SK-N-SH (cell line): ENCODE results near the gene HBP1. TPM values are rescaled to one million over a fixed set of nuclear protein-coding genes. Genes with fewer than 3 reads are reported as not detected.

Source experiments
- CTCF ChIA-PET: fragments of 300-600, 350-600 bp; formaldehyde crosslinking; extraction: SDS; loops from one replicate; lab custom pipeline; 2021; lab: Yijun Ruan, JAX
- POLR2A ChIA-PET: fragments of 350-600 bp; sonication (Branson Sonifier 250); formaldehyde crosslinking; extraction: SDS; loops from one replicate; lab custom pipeline; 2020; ENCODE audit warnings: antibody characterized with exemption, inconsistent platforms; lab: Yijun Ruan, JAX
- DNase-seq: peaks from one replicate; pipeline ENCODE4 v3.0.0; 2012
- H2AFZ ChIP-seq: fragments of 200-600 bp; sonication (generic); 2 replicates; pipeline ENCODE4 v1.8.1; 2016; ENCODE audit warnings: antibody characterized with exemption, mild to moderate bottlenecking, low read depth
- H3F3A ChIP-seq: fragments of 200-600 bp; sonication (generic); replicated peaks from 2 replicates; pipeline ENCODE3; 2016; ENCODE audit warnings: antibody characterized with exemption, mild to moderate bottlenecking; ENCODE audit not compliant: insufficient read depth
- H3K27ac ChIP-seq, 2 experiments: fragments of 200-500 bp in 1 of 2; fragments of 200-600 bp in 1 of 2; sonication (Bioruptor generic) in 1 of 2; sonication (generic), shearing (Covaris generic) in 1 of 2; 2 replicates each; pipeline versions ENCODE4 v1.5.1 to v1.6.1; 2014 to 2016; ENCODE audit warnings: low read depth in 2 of 2, inconsistent platforms in 1 of 2, low read length in 1 of 2, mild to moderate bottlenecking in 1 of 2, mixed read lengths in 1 of 2
- H3K27me3 ChIP-seq: fragments of 200-600 bp; sonication (generic), shearing (Covaris generic); 2 replicates; pipeline ENCODE4 v1.6.1; 2016; ENCODE audit warnings: mixed run types; ENCODE audit not compliant: insufficient read depth
- H3K36me3 ChIP-seq, 2 experiments: fragments of 200-500 bp in 1 of 2; fragments of 200-600 bp in 1 of 2; sonication (Bioruptor generic) in 1 of 2; sonication (generic) in 1 of 2; replicated peaks in 1 of 2; 2 replicates each; pipeline versions ENCODE3 to v1.5.1; 2014 to 2016; ENCODE audit warnings: low read length in 1 of 2, mild to moderate bottlenecking in 1 of 2; ENCODE audit not compliant: insufficient read depth in 2 of 2, control insufficient read depth in 1 of 2
- H3K4me1 ChIP-seq, 2 experiments: fragments of 200-500 bp in 1 of 2; fragments of 200-600 bp in 1 of 2; sonication (Bioruptor generic) in 1 of 2; sonication (generic), shearing (Covaris generic) in 1 of 2; 2 replicates each; pipeline versions ENCODE4 v1.5.1 to v1.6.1; 2014 to 2016; ENCODE audit warnings: low read depth in 1 of 2, low read length in 1 of 2, mixed run types in 1 of 2; ENCODE audit not compliant: insufficient read depth in 2 of 2, control insufficient read depth in 1 of 2
- H3K4me2 ChIP-seq: fragments of 200-600 bp; sonication (generic), shearing (Covaris generic); 2 replicates; pipeline ENCODE4 v1.6.1; 2017; ENCODE audit warnings: mixed run types
- H3K4me3 ChIP-seq, 2 experiments: fragments of 200-500 bp in 1 of 2; fragments of 200-600 bp in 1 of 2; sonication (Bioruptor generic) in 1 of 2; sonication (generic), shearing (Covaris generic) in 1 of 2; 2 replicates each; pipeline versions ENCODE4 v1.5.1 to v1.8.1; 2014 to 2016; ENCODE audit warnings: low read depth in 2 of 2, inconsistent platforms in 1 of 2, low read length in 1 of 2, mild to moderate bottlenecking in 1 of 2, mixed read lengths in 1 of 2, moderate library complexity in 1 of 2
- H3K79me2 ChIP-seq: fragments of 200-600 bp; sonication (generic); 2 replicates; pipeline ENCODE4 v1.8.1; 2017; ENCODE audit warnings: mild to moderate bottlenecking; ENCODE audit not compliant: insufficient read depth
- H3K9ac ChIP-seq: fragments of 200-600 bp; sonication (generic); 2 replicates; pipeline ENCODE4 v1.6.1; 2017; ENCODE audit warnings: mixed run types
- H3K9me2 ChIP-seq: fragments of 200-600 bp; sonication (generic); 2 replicates; pipeline ENCODE4 v1.6.1; 2017; ENCODE audit warnings: mixed run types
- H3K9me3 ChIP-seq: fragments of 200-600 bp; sonication (generic); 2 replicates; pipeline ENCODE4 v1.6.1; 2017; ENCODE audit warnings: mixed run types, mild to moderate bottlenecking, moderate library complexity
- H4K20me1 ChIP-seq: fragments of 200-600 bp; sonication (generic); 2 replicates; pipeline ENCODE4 v1.6.1; 2017; ENCODE audit warnings: mild to moderate bottlenecking, mixed run types; ENCODE audit not compliant: insufficient read depth
- ELF1 ChIP-seq: IDR thresholded peaks from 2 replicates; pipeline ENCODE4 v1.4.0; 2012
- EP300 ChIP-seq, 2 experiments: IDR thresholded peaks; 2 replicates each; pipeline versions ENCODE4 v1.4.0 to v1.6.1; 2012; ENCODE audit warnings: borderline replicate concordance in 1 of 2, low read depth in 1 of 2, low read length in 1 of 2
- EZH2phosphoT487 ChIP-seq: fragments of 200-600 bp; sonication (generic); IDR thresholded peaks from 2 replicates; pipeline ENCODE4 v1.6.1; 2017; ENCODE audit warnings: low read depth, mixed run types, mild to moderate bottlenecking, antibody characterized with exemption, moderate library complexity, borderline replicate concordance
- FOXM1 ChIP-seq: IDR thresholded peaks from 2 replicates; pipeline ENCODE4 v1.4.0; 2012; ENCODE audit warnings: low read depth, mild to moderate bottlenecking
- JUND ChIP-seq: IDR thresholded peaks from 2 replicates; pipeline ENCODE4 v1.4.0; 2012
- MAX ChIP-seq: IDR thresholded peaks from 2 replicates; pipeline ENCODE4 v1.4.0; 2012; ENCODE audit warnings: low read depth
- MXI1 ChIP-seq: IDR thresholded peaks from 2 replicates; pipeline ENCODE4 v1.6.1; 2012; ENCODE audit warnings: mild to moderate bottlenecking, low read depth, low read length, improper control_type of control experiment
- NFIC ChIP-seq: IDR thresholded peaks from 2 replicates; pipeline ENCODE4 v1.4.0; 2012; ENCODE audit warnings: borderline replicate concordance
- NRF1 ChIP-seq: IDR thresholded peaks from 2 replicates; pipeline ENCODE4 v1.6.1; 2012; ENCODE audit warnings: low read depth, mild to moderate bottlenecking, low read length
- RAD21 ChIP-seq: IDR thresholded peaks from 2 replicates; pipeline ENCODE4 v1.6.1; 2012; ENCODE audit warnings: mild to moderate bottlenecking, low read length
- RCOR1 ChIP-seq: fragments of 150-350 bp; IDR thresholded peaks from 2 replicates; pipeline ENCODE4 v1.6.1; 2017; ENCODE audit warnings: antibody characterized with exemption, low read length
- RFX5 ChIP-seq: IDR thresholded peaks from 2 replicates; pipeline ENCODE4 v1.6.1; 2012; ENCODE audit warnings: mild to moderate bottlenecking, improper control_type of control experiment, low read length
- RXRA ChIP-seq: IDR thresholded peaks from 2 replicates; pipeline ENCODE4 v1.4.0; 2012; ENCODE audit warnings: low read depth, mild to moderate bottlenecking, borderline replicate concordance
- SIN3A ChIP-seq: IDR thresholded peaks from 2 replicates; pipeline ENCODE4 v1.6.1; 2012; ENCODE audit warnings: low read depth, mild to moderate bottlenecking, low read length, moderate library complexity, borderline replicate concordance
- SMC3 ChIP-seq: IDR thresholded peaks from 2 replicates; pipeline ENCODE4 v1.6.1; 2012; ENCODE audit warnings: low read depth, low read length, improper control_type of control experiment
- TAF1 ChIP-seq: IDR thresholded peaks from 2 replicates; pipeline ENCODE4 v1.6.1; 2012; ENCODE audit warnings: low read depth, mild to moderate bottlenecking, low read length, moderate library complexity, borderline replicate concordance
- TCF12 ChIP-seq: IDR thresholded peaks from 2 replicates; pipeline ENCODE4 v1.4.0; 2012
- TEAD4 ChIP-seq: IDR thresholded peaks from 2 replicates; pipeline ENCODE4 v1.4.0; 2012; ENCODE audit warnings: mild to moderate bottlenecking, borderline replicate concordance; ENCODE audit not compliant: insufficient read depth
- WGBS: methylation state at CpG from one replicate; pipeline ENCODE4 v1.1.6; 2017; ENCODE audit warnings: low lambda C conversion rate; 5-methylcytosine and 5-hydroxymethylcytosine counted together
- polyA plus RNA-seq, 3 experiments: library from polyadenylated mRNA; depleted of rRNA; stranded (reverse); fragments of >200 nt; gene quantifications; 2 replicates each; pipeline ENCODE4 v1.2.3, GENCODE V29; 2012
- TF ChIP-seq, protein P1 (sequence below): IDR thresholded peaks from 2 replicates; pipeline ENCODE4 v1.4.0; 2012; ENCODE audit warnings: low read depth, borderline replicate concordance
- TF ChIP-seq, protein P2 (sequence below): IDR thresholded peaks from 2 replicates; pipeline ENCODE4; 2012

The HBP1 gene
- polyA plus RNA-seq, 1 of the 3 experiments (the other 2 are of a cell fraction), result 27.2 TPM

GRCh38 chr7:107170051-107170915 lies 1.5 kb downstream of the HBP1 start (continued):
- no peak for TF ChIP-seq RCOR1
- TF ChIP-seq MXI1, result no peak

DNA sequence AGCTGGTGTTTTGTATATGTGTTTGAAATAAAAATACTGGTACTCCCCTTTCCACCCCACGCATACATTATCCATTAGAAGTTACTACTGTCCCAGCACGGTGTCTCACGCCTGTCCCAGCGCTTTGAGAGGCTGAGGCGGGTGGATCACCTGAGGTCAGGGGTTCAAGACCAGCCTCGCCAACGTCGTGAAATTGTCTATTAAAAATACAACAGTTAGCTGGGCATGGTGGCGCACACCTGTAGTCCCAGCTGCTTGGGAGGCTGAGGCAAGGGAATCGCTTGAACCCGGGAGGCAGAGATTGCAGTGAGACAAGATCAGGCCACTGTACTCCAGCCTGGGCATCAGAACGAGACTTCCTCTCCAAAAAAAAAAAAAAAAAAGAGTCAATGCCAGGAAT lies 2.7 kb downstream of the HBP1 start:
- Histone ChIP-seq H3K9me3 (no peaks in the 10 kb centered on the region), H3K27me3 (no peaks in the 10 kb centered on the region), H3K9ac (no peak overlapping the region), H3K36me3 (peaks cover 9 to 11% of the 10 kb centered on the region in 2 experiments), H3F3A (peaks cover 21% of the 10 kb centered on the region), H2AFZ (no peak overlapping the region), H3K9me2 (no peaks in the 10 kb centered on the region), H3K27ac (no peak overlapping the region), H3K79me2 (peaks cover 66% of the 10 kb centered on the region), H3K4me3 (no peak overlapping the region), H4K20me1 (peaks cover 64% of the 10 kb centered on the region), H3K4me2 (no peak overlapping the region), H3K4me1 (peaks cover 0 to 13% of the 10 kb centered on the region in 2 experiments; a peak in 2 of 4 replicates)
- no peak for DNase-seq
- TF ChIP-seq MAX, result no peak
- no peak for TF ChIP-seq JUND
- no peak for TF ChIP-seq TCF12
- TF ChIP-seq NFIC, result no peak
- TF ChIP-seq RAD21, result no peak
- TF ChIP-seq FOXM1, result no peak
- TF ChIP-seq, protein P1, sequence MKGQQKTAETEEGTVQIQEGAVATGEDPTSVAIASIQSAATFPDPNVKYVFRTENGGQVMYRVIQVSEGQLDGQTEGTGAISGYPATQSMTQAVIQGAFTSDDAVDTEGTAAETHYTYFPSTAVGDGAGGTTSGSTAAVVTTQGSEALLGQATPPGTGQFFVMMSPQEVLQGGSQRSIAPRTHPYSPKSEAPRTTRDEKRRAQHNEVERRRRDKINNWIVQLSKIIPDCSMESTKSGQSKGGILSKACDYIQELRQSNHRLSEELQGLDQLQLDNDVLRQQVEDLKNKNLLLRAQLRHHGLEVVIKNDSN, result no peak
- no peak for TF ChIP-seq NRF1
- TF ChIP-seq MXI1, result no peak
- TF ChIP-seq TAF1, result no peak
- no peak for TF ChIP-seq RFX5
- TF ChIP-seq, protein P2, sequence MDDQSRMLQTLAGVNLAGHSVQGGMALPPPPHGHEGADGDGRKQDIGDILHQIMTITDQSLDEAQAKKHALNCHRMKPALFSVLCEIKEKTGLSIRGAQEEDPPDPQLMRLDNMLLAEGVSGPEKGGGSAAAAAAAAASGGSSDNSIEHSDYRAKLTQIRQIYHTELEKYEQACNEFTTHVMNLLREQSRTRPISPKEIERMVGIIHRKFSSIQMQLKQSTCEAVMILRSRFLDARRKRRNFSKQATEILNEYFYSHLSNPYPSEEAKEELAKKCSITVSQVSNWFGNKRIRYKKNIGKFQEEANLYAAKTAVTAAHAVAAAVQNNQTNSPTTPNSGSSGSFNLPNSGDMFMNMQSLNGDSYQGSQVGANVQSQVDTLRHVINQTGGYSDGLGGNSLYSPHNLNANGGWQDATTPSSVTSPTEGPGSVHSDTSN, result no peak
- TF ChIP-seq EZH2phosphoT487, result no peak
- no peak for TF ChIP-seq ELF1
- TF ChIP-seq TEAD4, result no peak
- TF ChIP-seq SIN3A, result no peak
- no peak for TF ChIP-seq SMC3
- no peak for TF ChIP-seq RXRA
- TF ChIP-seq EP300 (IDR thresholded peaks at IDR 0.05; ENCODE audit: borderline replicate concordance in 1 of 2, low read depth in 1 of 2, low read length in 1 of 2), result no peak
- POLR2A ChIA-PET, result no interaction called here
- CTCF ChIA-PET, result interaction anchor here (1.5 to 6.3 kb wide), 2 partner anchors 11 to 21 kb away, joined by 3 to 77 read pairs; no protein-coding TSS in a partner anchor
- WGBS, result 96% methylated on average over 12 of the region's 12 CpGs
